ENCODE measurements around the gene CYB561A3. TPM values are rescaled to one million over a fixed set of nuclear protein-coding genes. Genes with fewer than 3 reads are reported as not detected.
A peak's percentile ranks its signal among the peaks of the same experiment; 100 is the strongest.

The CYB561A3 gene
- total and polyA plus RNA-seq, 3 experiments from 2014 or later = 53.0 to 62.1 (median 53.7) TPM

DNA sequence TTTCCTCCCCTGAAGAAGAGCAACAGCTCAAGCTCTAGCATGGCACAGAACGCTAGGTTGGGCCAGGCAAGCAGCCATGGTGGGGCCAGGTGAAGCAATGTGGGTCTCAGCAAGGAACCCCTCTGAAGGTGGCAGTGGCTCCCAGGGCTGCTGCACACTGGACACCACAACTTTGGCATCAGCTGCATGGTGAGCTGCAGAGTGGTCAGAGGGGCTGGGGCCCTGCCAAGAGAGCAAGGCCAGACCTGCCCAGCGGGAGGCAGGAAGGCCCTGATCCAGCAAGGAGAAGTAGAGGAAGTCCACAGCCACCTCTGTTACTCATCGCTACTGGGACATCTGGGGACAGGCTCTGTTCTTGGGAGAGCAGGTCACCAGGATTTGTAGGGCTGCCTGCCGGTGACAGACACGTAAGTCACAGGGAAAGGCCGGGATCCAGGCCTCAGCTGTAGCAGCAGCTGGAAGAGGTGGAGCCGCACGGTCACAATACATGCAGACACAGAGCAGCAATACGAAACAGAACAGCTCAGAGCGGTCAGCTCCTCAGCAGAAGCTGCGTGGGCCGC lies 12.4 kb downstream of the CYB561A3 start:
- no peaks in the 10 kb centered on the region for H3K4me1 ChIP-seq (ENCODE audit: insufficient read depth, low read length)
- no peaks in the 10 kb centered on the region for H3K9me3 ChIP-seq (ENCODE audit: low read length)
- Mint-ChIP-seq H3K4me1 (peaks cover 0 to 4% (median 0%) of the 10 kb centered on the region in 3 donors), H3K27me3 (no peaks in the 10 kb centered on the region), H3K9me3 (peaks cover 0 to 1% (median 0%) of the 10 kb centered on the region in 5 donors), H3K36me3 (peaks cover 9 to 72% (median 11%) of the 10 kb centered on the region in 3 donors), H3K4me3 (no peak overlapping the region), H3K27ac (peak overlapping the region in 1 of 8 donors; percentile 54)
- POLR2A ChIA-PET = no interaction called here
- no peak overlapping the region for H3K27ac ChIP-seq (ENCODE audit: low read depth, low read length)
- CTCF ChIA-PET = interaction anchor here (1.7 to 1.9 kb wide), 3 partner anchors 13 to 86 kb away, joined by 5 to 8 read pairs (median 6); no protein-coding TSS in a partner anchor
- H3K4me3 ChIP-seq (ENCODE audit: low read length) = no peak overlapping the region
- peaks cover 27% of the 10 kb centered on the region for H3K36me3 ChIP-seq (ENCODE audit: insufficient read depth, low read length)
- no peak for DNase-seq
- H3K27me3 ChIP-seq (ENCODE audit: insufficient read depth, low read length, poor library complexity, severe bottlenecking) = no peaks in the 10 kb centered on the region

DNA sequence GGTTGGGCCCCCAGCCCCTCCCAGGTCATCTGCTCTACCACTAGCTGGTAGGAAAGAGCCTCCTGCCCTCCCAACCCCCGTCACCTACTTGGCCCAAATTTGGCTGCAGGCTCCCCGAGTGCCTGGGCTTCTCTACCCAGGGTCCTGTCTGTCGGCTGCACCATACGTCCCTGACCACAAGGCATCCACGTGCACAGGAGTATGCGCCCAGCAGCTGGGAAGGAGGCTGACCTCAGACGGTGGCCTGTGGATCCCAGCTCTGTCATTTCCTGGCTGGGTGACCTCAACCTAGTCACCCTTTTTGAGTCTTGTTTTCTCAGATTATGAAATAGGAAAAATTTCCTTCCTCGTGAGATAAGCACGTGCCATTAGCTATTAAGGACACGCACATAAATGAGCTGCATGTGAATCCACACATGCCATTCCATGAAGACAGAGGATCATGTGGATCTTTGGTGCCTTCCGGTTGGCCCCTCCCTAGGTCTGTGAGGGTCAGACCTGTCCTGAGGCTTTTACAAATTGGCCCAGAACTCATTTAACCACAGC lies 13.7 kb downstream of the CYB561A3 start:
- Mint-ChIP-seq H3K36me3 (peaks cover 4 to 63% (median 7%) of the 10 kb centered on the region in 3 donors), H3K27ac (no peak overlapping the region)

GRCh38 chr11:61345954-61346843 lies 15.5 kb downstream of the CYB561A3 start:
- Mint-ChIP-seq H3K4me1 (peaks cover 0 to 2% (median 0%) of the 10 kb centered on the region in 3 donors), H3K36me3 (peaks cover 0 to 57% (median 7%) of the 10 kb centered on the region in 3 donors), H3K27ac (peak overlapping the region in 1 of 8 donors; percentile 75), H3K4me3 (no peak overlapping the region), H3K9me3 (peaks cover 0 to 1% (median 0%) of the 10 kb centered on the region in 5 donors), H3K27me3 (no peaks in the 10 kb centered on the region)
- no peaks in the 10 kb centered on the region for H3K4me1 ChIP-seq (ENCODE audit: insufficient read depth, low read length)
- ChIA-PET POLR2A (no interaction called here), CTCF (interaction anchor here (1.0 to 3.4 kb wide), 2 partner anchors 10 to 39 kb away, joined by 3 to 10 read pairs; no protein-coding TSS in a partner anchor)
- no peak overlapping the region for H3K27ac ChIP-seq (ENCODE audit: low read depth, low read length)
- no peaks in the 10 kb centered on the region for H3K9me3 ChIP-seq (ENCODE audit: low read length)
- H3K4me3 ChIP-seq (ENCODE audit: low read length) = no peak overlapping the region
- H3K36me3 ChIP-seq (ENCODE audit: insufficient read depth, low read length) = peaks cover 15% of the 10 kb centered on the region
- H3K27me3 ChIP-seq (ENCODE audit: insufficient read depth, low read length, poor library complexity, severe bottlenecking) = no peaks in the 10 kb centered on the region
- no peak for DNase-seq

More for the DNA sequence above, 13.7 kb downstream of the CYB561A3 start:
- Histone ChIP-seq H3K4me1 (ENCODE audit: insufficient read depth, low read length) (no peaks in the 10 kb centered on the region), H3K27me3 (ENCODE audit: insufficient read depth, low read length, poor library complexity, severe bottlenecking) (no peaks in the 10 kb centered on the region), H3K9me3 (ENCODE audit: low read length) (no peaks in the 10 kb centered on the region), H3K4me3 (ENCODE audit: low read length) (no peak overlapping the region), H3K27ac (ENCODE audit: low read depth, low read length) (no peak overlapping the region), H3K36me3 (ENCODE audit: insufficient read depth, low read length) (peaks cover 19% of the 10 kb centered on the region)
- no peak for DNase-seq
- Mint-ChIP-seq H3K4me3 (no peak overlapping the region), H3K27me3 (no peaks in the 10 kb centered on the region), H3K9me3 (peaks cover 0 to 1% (median 0%) of the 10 kb centered on the region in 5 donors), H3K4me1 (peaks cover 0 to 2% (median 0%) of the 10 kb centered on the region in 3 donors)
- POLR2A ChIA-PET = no interaction called here
- CTCF ChIA-PET = interaction anchor here (0.8 to 3.4 kb wide), 3 partner anchors 11 to 87 kb away, joined by 3 to 10 read pairs (median 5); no protein-coding TSS in a partner anchor

- Histone ChIP-seq H3K9me3 (ENCODE audit: low read length) (no peaks in the 10 kb centered on the region), H3K27me3 (ENCODE audit: insufficient read depth, low read length, poor library complexity, severe bottlenecking) (no peaks in the 10 kb centered on the region), H3K27ac (ENCODE audit: low read depth, low read length) (no peak overlapping the region), H3K4me1 (ENCODE audit: insufficient read depth, low read length) (no peaks in the 10 kb centered on the region), H3K4me3 (ENCODE audit: low read length) (no peak overlapping the region), H3K36me3 (ENCODE audit: insufficient read depth, low read length) (peaks cover 9% of the 10 kb centered on the region)
- peaks cover 0 to 1% (median 0%) of the 10 kb centered on the region in 5 donors for H3K9me3 Mint-ChIP-seq
- DNase-seq = no peak
- H3K27ac Mint-ChIP-seq = peak overlapping the region in 1 of 8 donors; percentile 15
- peaks cover 0 to 2% (median 0%) of the 10 kb centered on the region in 3 donors for H3K4me1 Mint-ChIP-seq
- POLR2A ChIA-PET = no interaction called here
- CTCF ChIA-PET = interaction anchor here (1.0 to 3.4 kb wide), 2 partner anchors 9 kb away, joined by 4 to 10 read pairs; no protein-coding TSS in a partner anchor
- no peaks in the 10 kb centered on the region for H3K27me3 Mint-ChIP-seq
- peaks cover 0 to 53% (median 11%) of the 10 kb centered on the region in 3 donors for H3K36me3 Mint-ChIP-seq
- no peak overlapping the region for H3K4me3 Mint-ChIP-seq
These were observed 16.5 kb downstream of the CYB561A3 start for GRCh38 chr11:61345170-61345610.

DNA sequence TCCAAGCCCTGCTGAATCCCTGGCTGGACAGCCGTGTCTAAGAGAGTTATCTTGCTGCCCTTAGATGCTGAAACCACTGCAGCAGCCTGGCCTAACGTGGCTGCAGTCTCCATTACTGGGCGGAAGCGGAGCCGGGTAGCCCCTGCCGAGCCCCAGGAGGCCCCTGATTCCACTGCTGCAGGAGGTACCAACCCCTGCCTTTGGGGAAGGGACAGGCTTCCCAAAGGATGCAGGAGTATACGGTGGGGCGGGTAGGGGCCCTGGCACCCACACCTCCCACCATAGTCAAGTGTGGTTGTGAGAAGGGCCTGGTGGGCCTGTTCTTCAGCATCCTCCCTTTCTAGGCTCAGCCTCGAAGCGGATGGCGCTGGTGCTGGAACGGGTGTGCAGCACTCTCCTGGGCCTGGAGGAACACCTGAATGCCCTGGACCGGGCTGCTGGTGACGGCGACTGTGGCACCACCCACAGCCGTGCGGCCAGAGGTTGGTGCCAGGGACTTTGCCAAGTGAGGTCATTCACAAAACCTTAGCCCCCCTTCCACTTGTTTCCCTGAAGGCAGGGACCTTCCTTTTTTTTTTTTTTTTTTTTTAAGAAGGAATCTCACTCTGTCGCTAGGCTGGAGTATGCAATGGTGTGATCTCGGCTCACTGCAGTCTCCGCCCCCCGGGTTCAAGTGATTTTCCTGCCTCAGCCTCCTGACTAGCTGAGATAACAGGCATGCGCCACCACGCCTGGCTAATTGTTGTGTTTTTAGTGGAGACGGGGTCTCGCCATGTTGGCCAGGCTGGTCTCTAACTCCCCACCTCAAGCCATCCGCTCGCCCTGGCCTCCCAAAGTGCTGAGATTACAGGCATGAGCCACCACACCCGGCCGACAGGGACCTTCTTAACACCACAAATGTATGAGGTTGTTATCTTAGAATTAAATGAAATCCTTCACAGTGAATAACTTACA lies 17.6 kb downstream of the CYB561A3 start:
- Mint-ChIP-seq H3K9me3 (peaks cover 0 to 1% (median 0%) of the 10 kb centered on the region in 5 donors), H3K4me1 (no peaks in the 10 kb centered on the region), H3K4me3 (no peak overlapping the region), H3K27me3 (no peaks in the 10 kb centered on the region), H3K36me3 (peaks cover 0 to 47% (median 8%) of the 10 kb centered on the region in 3 donors), H3K27ac (peak overlapping the region in 2 of 8 donors; percentile 45 to 75)
- Histone ChIP-seq H3K36me3 (ENCODE audit: insufficient read depth, low read length) (peaks cover 9% of the 10 kb centered on the region), H3K4me3 (ENCODE audit: low read length) (no peak overlapping the region), H3K4me1 (ENCODE audit: insufficient read depth, low read length) (no peaks in the 10 kb centered on the region), H3K27ac (ENCODE audit: low read depth, low read length) (no peak overlapping the region), H3K9me3 (ENCODE audit: low read length) (no peaks in the 10 kb centered on the region), H3K27me3 (ENCODE audit: insufficient read depth, low read length, poor library complexity, severe bottlenecking) (no peaks in the 10 kb centered on the region)
- ChIA-PET POLR2A (no interaction called here), CTCF (interaction anchor here (1.0 kb wide), 1 partner anchor 8 kb away, joined by 4 read pairs; no protein-coding TSS in a partner anchor)
- no peak for DNase-seq

DNA sequence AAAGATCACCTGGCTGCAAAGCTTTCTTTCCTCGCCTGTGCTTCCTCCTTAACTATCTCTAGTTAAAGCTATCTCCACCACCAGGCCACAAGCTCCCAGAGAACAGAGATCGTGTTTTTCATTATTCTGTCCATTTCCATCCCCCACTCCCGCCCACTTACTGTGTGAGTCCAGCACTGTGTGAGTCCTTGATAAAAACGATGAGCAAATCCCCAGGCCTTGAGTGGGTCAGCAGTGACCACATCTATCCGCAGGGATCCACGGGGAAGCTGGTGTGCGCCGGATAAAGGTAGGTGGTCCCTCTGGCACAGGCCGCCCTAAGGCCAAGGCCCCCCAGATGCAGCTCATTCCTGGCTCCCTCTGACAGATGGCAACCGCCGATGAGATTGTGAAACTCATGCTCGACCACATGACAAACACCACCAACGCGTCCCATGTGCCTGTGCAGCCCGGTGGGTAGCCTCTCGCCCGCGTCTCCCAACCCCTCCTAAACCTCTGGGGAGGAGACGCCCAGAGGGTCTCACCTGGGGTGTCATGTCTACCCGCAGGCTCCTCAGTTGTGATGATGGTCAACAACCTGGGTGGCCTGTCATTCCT lies 19.4 kb downstream of the CYB561A3 start:
- H3K36me3 Mint-ChIP-seq = peaks cover 0 to 36% (median 8%) of the 10 kb centered on the region in 3 donors
- no peaks in the 10 kb centered on the region for H3K27me3 Mint-ChIP-seq
- H3K27me3 ChIP-seq (ENCODE audit: insufficient read depth, low read length, poor library complexity, severe bottlenecking) = no peaks in the 10 kb centered on the region
- no peak overlapping the region for H3K4me3 Mint-ChIP-seq
- H3K9me3 ChIP-seq (ENCODE audit: low read length) = no peaks in the 10 kb centered on the region
- H3K4me1 ChIP-seq (ENCODE audit: insufficient read depth, low read length) = no peaks in the 10 kb centered on the region
- ChIA-PET POLR2A (no interaction called here), CTCF (interaction anchor here (1.2 kb wide), 1 partner anchor 43 kb away, joined by 5 read pairs; no protein-coding TSS in a partner anchor)
- H3K9me3 Mint-ChIP-seq = peaks cover 0 to 1% (median 0%) of the 10 kb centered on the region in 5 donors
- DNase-seq = no peak
- no peaks in the 10 kb centered on the region for H3K4me1 Mint-ChIP-seq
- peak overlapping the region in 1 of 8 donors; percentile 17 for H3K27ac Mint-ChIP-seq
- no peak overlapping the region for H3K4me3 ChIP-seq (ENCODE audit: low read length)
- H3K36me3 ChIP-seq (ENCODE audit: insufficient read depth, low read length) = no peaks in the 10 kb centered on the region
- H3K27ac ChIP-seq (ENCODE audit: low read depth, low read length) = peak overlapping the region; percentile 18

GRCh38 chr11:61341706-61342105 lies 20.0 kb downstream of the CYB561A3 start:
- peaks cover 0 to 4% (median 2%) of the 10 kb centered on the region in 3 donors for H3K4me1 Mint-ChIP-seq
- no peak overlapping the region for H3K4me3 ChIP-seq (ENCODE audit: low read length)
- ChIA-PET CTCF (interaction anchor here (1.2 kb wide), 1 partner anchor 43 kb away, joined by 5 read pairs; no protein-coding TSS in a partner anchor), POLR2A (no interaction called here)
- H3K9me3 ChIP-seq (ENCODE audit: low read length) = no peaks in the 10 kb centered on the region
- peaks cover 0 to 33% (median 8%) of the 10 kb centered on the region in 3 donors for H3K36me3 Mint-ChIP-seq
- H3K27ac Mint-ChIP-seq = peak overlapping the region in 2 of 8 donors; percentile 17 to 70
- H3K27ac ChIP-seq (ENCODE audit: low read depth, low read length) = peak overlapping the region; percentile 18
- H3K9me3 Mint-ChIP-seq = no peaks in the 10 kb centered on the region
- H3K4me1 ChIP-seq (ENCODE audit: insufficient read depth, low read length) = no peaks in the 10 kb centered on the region
- DNase-seq = no peak
- H3K27me3 Mint-ChIP-seq = no peaks in the 10 kb centered on the region
- no peaks in the 10 kb centered on the region for H3K27me3 ChIP-seq (ENCODE audit: insufficient read depth, low read length, poor library complexity, severe bottlenecking)
- H3K4me3 Mint-ChIP-seq = no peak overlapping the region
- H3K36me3 ChIP-seq (ENCODE audit: insufficient read depth, low read length) = no peaks in the 10 kb centered on the region
